NCI-H526 treated with DMSO at 0.1 percent for 48 hours (cell line): ENCODE measurements around the gene TTC39C.
"Not testable (repeated sequence)": the region's sequence is repeated elsewhere in the genome, so short reads cannot be mapped to it uniquely, and the experiment has no call there.

Source experiments
- DNase-seq: peaks from one replicate; lab custom pipeline; 2025; lab: John Stamatoyannopoulos, UW

Gene TTC39C

GRCh38 chr18:24138409-24138788 is 123.8 kb downstream of the TTC39C start:
- DNase-seq: no peak

GRCh38 chr18:24138789-24139616 is 124.4 kb downstream of the TTC39C start, which contains the start of gene CABYR:
Gene CABYR, plus strand, starts transcription at chr18:24139062. Its CDS starts 4,053 bp downstream, at chr18:24143115.
- peak; percentile 50 for DNase-seq

GRCh38 chr18:24140697-24141096 is 126.1 kb downstream of the TTC39C start:
- no peak for DNase-seq

GRCh38 chr18:24142376-24142775 is 127.8 kb downstream of the TTC39C start:
- DNase-seq: no peak

GRCh38 chr18:24149591-24149990 is 135.0 kb downstream of the TTC39C start:
- DNase-seq: not testable (repeated sequence)

GRCh38 chr18:24153397-24153796 is 138.8 kb downstream of the TTC39C start:
- DNase-seq: no peak

- no peak for DNase-seq
These were observed 143.3 kb downstream of the TTC39C start for GRCh38 chr18:24157855-24158254.

GRCh38 chr18:24160086-24160485 is 145.5 kb downstream of the TTC39C start:
- DNase-seq: no peak

GRCh38 chr18:24161304-24161703 is 146.8 kb downstream of the TTC39C start:
- DNase-seq: no peak

- DNase-seq: no peak
These were observed 153.9 kb downstream of the TTC39C start for GRCh38 chr18:24168496-24168895.

GRCh38 chr18:24170360-24170759 is 155.8 kb downstream of the TTC39C start:
- no peak for DNase-seq

- no peak for DNase-seq
These were observed 159.4 kb downstream of the TTC39C start for GRCh38 chr18:24173997-24174396.

GRCh38 chr18:24176727-24177416 is 162.3 kb downstream of the TTC39C start:
- peak; percentile 8 for DNase-seq

GRCh38 chr18:24177499-24178133 is 163.1 kb downstream of the TTC39C start:
- DNase-seq: no peak

- DNase-seq: no peak
These were observed 165.5 kb downstream of the TTC39C start for GRCh38 chr18:24180048-24180447.

- no peak for DNase-seq
These were observed 167.3 kb downstream of the TTC39C start for GRCh38 chr18:24181806-24182205.
